Caco-2 (cell line): ENCODE measurements around the gene KCNAB1. TPM values are rescaled to one million over a fixed set of nuclear protein-coding genes. Genes with fewer than 3 reads are reported as not detected.

ENCODE experiments used
- BruUV-seq: library from RNA; stranded (reverse); fragments of 400-500 nt; replicated peaks from 2 replicates; lab custom pipeline; 2021; lab: Mats Ljungman, UMichigan
- CTCF ChIA-PET: fragments of 300-600 bp; sonication (Branson Sonifier 250); formaldehyde crosslinking; loops from one replicate; lab custom pipeline; 2022; ENCODE audit warnings: antibody characterized with exemption; lab: Charles Lee
- POLR2A ChIA-PET: fragments of 300-600 bp; sonication (Branson Sonifier 250); formaldehyde crosslinking; loops from one replicate; lab custom pipeline; 2022; ENCODE audit warnings: antibody characterized with exemption; lab: Charles Lee
- DNase-seq, 2 experiments: peaks; one replicate each; pipeline versions ENCODE4 v3.0.0 to v3.0.0-alpha.2; 2020 to 2022
- H3K27me3 ChIP-seq: replicated peaks from 2 replicates; pipeline ENCODE4 v1.6.0; 2011; ENCODE audit warnings: low read length; ENCODE audit not compliant: control insufficient read depth, insufficient read depth
- H3K36me3 ChIP-seq: 2 replicates; pipeline ENCODE4 v1.5.1; 2011; ENCODE audit warnings: low read length; ENCODE audit not compliant: control insufficient read depth, insufficient read depth
- H3K4me1 ChIP-seq: fragments of 250-450 bp; sonication (Bioruptor Pico); 2 replicates; pipeline ENCODE4 v1.5.1; 2020; ENCODE audit warnings: mild to moderate bottlenecking
- H3K4me3 ChIP-seq: 2 replicates; pipeline ENCODE4 v1.5.1; 2011; ENCODE audit warnings: low read depth, mild to moderate bottlenecking, control low read depth, low read length
- H3K9me3 ChIP-seq: fragments of 250-450 bp; sonication (Bioruptor Pico); 2 replicates; pipeline ENCODE4 v1.5.1; 2020; ENCODE audit warnings: mild to moderate bottlenecking, moderate library complexity
- H3K27ac Mint-ChIP-seq: one replicate; pipeline ENCODE4 v1.8.0; 2022; ENCODE audit warnings: mixed read lengths; ENCODE audit not compliant: unreplicated experiment
- H3K27me3 Mint-ChIP-seq: one replicate; pipeline ENCODE4 v1.8.0; 2022; ENCODE audit warnings: mixed read lengths; ENCODE audit not compliant: insufficient read depth, unreplicated experiment
- H3K36me3 Mint-ChIP-seq: one replicate; pipeline ENCODE4 v1.8.0; 2022; ENCODE audit warnings: mild to moderate bottlenecking, mixed read lengths; ENCODE audit not compliant: insufficient read depth, unreplicated experiment
- H3K4me1 Mint-ChIP-seq: one replicate; pipeline ENCODE4 v1.8.0; 2022; ENCODE audit warnings: low read depth, mixed read lengths; ENCODE audit not compliant: unreplicated experiment
- H3K4me3 Mint-ChIP-seq: one replicate; pipeline ENCODE4 v1.8.0; 2022; ENCODE audit warnings: mild to moderate bottlenecking, moderate library complexity, mixed read lengths; ENCODE audit not compliant: unreplicated experiment
- H3K9me3 Mint-ChIP-seq: one replicate; pipeline ENCODE4 v1.8.0; 2022; ENCODE audit warnings: mixed read lengths; ENCODE audit not compliant: unreplicated experiment
- CTCF ChIP-seq, 2 experiments: fragments of 200-600 bp in 1 of 2; IDR thresholded peaks; 1 replicate in 1 of 2; 2 replicates in 1 of 2; pipeline versions ENCODE4 v1.5.1 to v1.8.0; 2011 to 2022; ENCODE audit warnings: antibody characterized with exemption in 1 of 2, control low read depth in 1 of 2, inconsistent platforms in 1 of 2, low read depth in 1 of 2, low read length in 1 of 2, mild to moderate bottlenecking in 1 of 2, moderate library complexity in 1 of 2; ENCODE audit not compliant: insufficient read depth in 1 of 2, severe bottlenecking in 1 of 2, unreplicated experiment in 1 of 2
- intact Hi-C: fragments of 100-400 bp; cut with micrococcal nuclease; formaldehyde crosslinking; loops from one replicate; pipeline ENCODE4 v1.10.0; 2022; ENCODE audit not compliant: unreplicated experiment
- total RNA-seq: library from RNA; stranded (reverse); gene quantifications from 2 replicates; pipeline ENCODE4 v1.2.3, GENCODE V29; 2022

The KCNAB1 gene
- total RNA-seq, 1 experiment from 2014 or later: 0.14 TPM

GRCh38 chr3:156383441-156384025 lies 263.2 kb downstream of the KCNAB1 start:
- H3K27me3 Mint-ChIP-seq: peaks cover 3% of the 10 kb centered on the region
- no peaks in the 10 kb centered on the region for H3K9me3 Mint-ChIP-seq
- ChIA-PET CTCF (interaction anchor here (1.6 to 2.1 kb wide), 2 partner anchors 209 to 233 kb away, joined by 8 read pairs; no protein-coding TSS in a partner anchor), POLR2A (no interaction called here)
- H3K4me1 ChIP-seq: no peaks in the 10 kb centered on the region
- no peaks in the 10 kb centered on the region for H3K36me3 Mint-ChIP-seq
- no TSS peak for BruUV-seq
- no peaks in the 10 kb centered on the region for H3K27me3 ChIP-seq
- DNase-seq: no peak
- no peaks in the 10 kb centered on the region for H3K9me3 ChIP-seq
- no peak overlapping the region for H3K27ac Mint-ChIP-seq
- intact Hi-C loops: loop anchor here (5.0 kb wide), 1 partner anchor 211 kb away; no protein-coding TSS in a partner anchor
- no peaks in the 10 kb centered on the region for H3K4me1 Mint-ChIP-seq
- H3K36me3 ChIP-seq: no peaks in the 10 kb centered on the region
- no peak overlapping the region for H3K4me3 ChIP-seq
- no peak for TF ChIP-seq CTCF (IDR thresholded peaks at IDR 0.05; ENCODE audit: insufficient read depth in 1 of 2, low read depth in 1 of 2, low read length in 1 of 2, severe bottlenecking in 1 of 2, unreplicated experiment in 1 of 2)
- H3K4me3 Mint-ChIP-seq: no peak overlapping the region

GRCh38 chr3:156388497-156389448 lies 268.4 kb downstream of the KCNAB1 start:
- H3K27me3 Mint-ChIP-seq: peaks cover 3% of the 10 kb centered on the region
- no TSS peak for BruUV-seq
- Histone ChIP-seq H3K27me3 (no peaks in the 10 kb centered on the region), H3K9me3 (no peaks in the 10 kb centered on the region), H3K36me3 (no peaks in the 10 kb centered on the region), H3K4me3 (no peak overlapping the region), H3K4me1 (no peaks in the 10 kb centered on the region)
- TF ChIP-seq CTCF (IDR thresholded peaks at IDR 0.05; ENCODE audit: insufficient read depth in 1 of 2, low read depth in 1 of 2, low read length in 1 of 2, severe bottlenecking in 1 of 2, unreplicated experiment in 1 of 2): no peak
- no peak overlapping the region for H3K27ac Mint-ChIP-seq
- ChIA-PET POLR2A (no interaction called here), CTCF (no interaction called here)
- no peaks in the 10 kb centered on the region for H3K36me3 Mint-ChIP-seq
- no peaks in the 10 kb centered on the region for H3K4me1 Mint-ChIP-seq
- intact Hi-C loops: no loop called here
- H3K9me3 Mint-ChIP-seq: no peaks in the 10 kb centered on the region
- no peak overlapping the region for H3K4me3 Mint-ChIP-seq
- no peak for DNase-seq

- H3K4me1 ChIP-seq: no peaks in the 10 kb centered on the region
- no peak for DNase-seq
- no TSS peak for BruUV-seq
- Mint-ChIP-seq H3K36me3 (no peaks in the 10 kb centered on the region), H3K4me1 (no peaks in the 10 kb centered on the region), H3K27me3 (no peaks in the 10 kb centered on the region), H3K4me3 (no peak overlapping the region), H3K27ac (no peak overlapping the region), H3K9me3 (no peaks in the 10 kb centered on the region)
- TF ChIP-seq CTCF (IDR thresholded peaks at IDR 0.05; ENCODE audit: insufficient read depth in 1 of 2, low read depth in 1 of 2, low read length in 1 of 2, severe bottlenecking in 1 of 2, unreplicated experiment in 1 of 2): no peak
- ChIA-PET CTCF (no interaction called here), POLR2A (no interaction called here)
- no peaks in the 10 kb centered on the region for H3K36me3 ChIP-seq
- no peaks in the 10 kb centered on the region for H3K9me3 ChIP-seq
- intact Hi-C loops: no loop called here
- H3K27me3 ChIP-seq: no peaks in the 10 kb centered on the region
- no peak overlapping the region for H3K4me3 ChIP-seq
Observed at GRCh38 chr3:156389449-156389950, 269.1 kb downstream of the KCNAB1 start.
